Esophagus muscularis mucosa (tissue), 4 donors: ENCODE measurements around the gene IFRD2. TPM values are rescaled to one million over a fixed set of nuclear protein-coding genes. Genes with fewer than 3 reads are reported as not detected.

Experiments used
- DNase-seq: peaks from one replicate; pipeline ENCODE4 v3.0.0-alpha.2; 2017; ENCODE audit errors: extremely low spot score
- H3K27ac ChIP-seq, 4 donors: fragments of 200-600 bp; sonication (generic); replicated peaks in 1 of 4; 1 replicate in 3 of 4; 2 replicates in 1 of 4; pipeline ENCODE4 v1.5.1; 2016 to 2019; ENCODE audit warnings: mild to moderate bottlenecking in 1 of 4
- H3K27me3 ChIP-seq, 4 donors: fragments of 200-600 bp; sonication (generic); one replicate each; pipeline versions ENCODE4 v1.5.1 to v1.6.0; 2016 to 2019
- H3K36me3 ChIP-seq, 4 donors: fragments of 200-600 bp; sonication (generic); one replicate each; pipeline ENCODE4 v1.5.1; 2016 to 2019
- H3K4me1 ChIP-seq, 4 donors: fragments of 200-600 bp; sonication (generic); one replicate each; pipeline ENCODE4 v1.5.1; 2016 to 2019
- H3K4me3 ChIP-seq, 4 donors: fragments of 200-600 bp; sonication (generic); 1 replicate in 2 of 4; 2 replicates in 2 of 4; pipeline ENCODE4 v1.5.1; 2016 to 2019; ENCODE audit warnings: mild to moderate bottlenecking in 4 of 4, moderate library complexity in 1 of 4
- H3K9me3 ChIP-seq, 4 donors: fragments of 200-600 bp; sonication (generic); 1 replicate in 3 of 4; 2 replicates in 1 of 4; pipeline ENCODE4 v1.5.1; 2016 to 2019
- CTCF ChIP-seq, 3 experiments: fragments of 200-600 bp in 2 of 3; fragments of 450-650 bp in 1 of 3; sonication (generic) in 2 of 3; IDR thresholded peaks; one replicate each; pipeline ENCODE4 v1.5.1; 2017 to 2019; ENCODE audit warnings: antibody characterized with exemption in 3 of 3, mild to moderate bottlenecking in 2 of 3, moderate library complexity in 1 of 3
- EP300 ChIP-seq: sonication (generic); formaldehyde crosslinking; IDR thresholded peaks from one replicate; pipeline ENCODE4 v1.6.1; 2017; ENCODE audit warnings: antibody characterized with exemption
- POLR2A ChIP-seq: fragments of 450-650 bp; IDR thresholded peaks from one replicate; pipeline ENCODE4 v1.6.1; 2017; ENCODE audit warnings: antibody characterized with exemption, moderate library complexity, mild to moderate bottlenecking, low read depth
- POLR2AphosphoS5 ChIP-seq, 2 donors: sonication (generic); formaldehyde crosslinking; IDR thresholded peaks; one replicate each; pipeline ENCODE4 v1.6.1; 2017; ENCODE audit warnings: antibody characterized with exemption in 2 of 2
- WGBS: methylation state at CpG from one replicate; pipeline ENCODE4 v1.1.5; 2018; 5-methylcytosine and 5-hydroxymethylcytosine counted together
- intact Hi-C: fragments of 100-400 bp; cut with DNase I; formaldehyde crosslinking; loops from one replicate; pipeline ENCODE4 v1.15.1; 2023
- total RNA-seq, 4 donors: library from RNA; depleted of rRNA; stranded (reverse); fragments of >200 nt; gene quantifications; one replicate each; pipeline versions ENCODE4 v1.1.0 to v1.2.1, GENCODE V29; 2016

Gene IFRD2
- total RNA-seq, 4 donors from 2014 or later = 49.4 to 106 (median 85.8) TPM

DNA sequence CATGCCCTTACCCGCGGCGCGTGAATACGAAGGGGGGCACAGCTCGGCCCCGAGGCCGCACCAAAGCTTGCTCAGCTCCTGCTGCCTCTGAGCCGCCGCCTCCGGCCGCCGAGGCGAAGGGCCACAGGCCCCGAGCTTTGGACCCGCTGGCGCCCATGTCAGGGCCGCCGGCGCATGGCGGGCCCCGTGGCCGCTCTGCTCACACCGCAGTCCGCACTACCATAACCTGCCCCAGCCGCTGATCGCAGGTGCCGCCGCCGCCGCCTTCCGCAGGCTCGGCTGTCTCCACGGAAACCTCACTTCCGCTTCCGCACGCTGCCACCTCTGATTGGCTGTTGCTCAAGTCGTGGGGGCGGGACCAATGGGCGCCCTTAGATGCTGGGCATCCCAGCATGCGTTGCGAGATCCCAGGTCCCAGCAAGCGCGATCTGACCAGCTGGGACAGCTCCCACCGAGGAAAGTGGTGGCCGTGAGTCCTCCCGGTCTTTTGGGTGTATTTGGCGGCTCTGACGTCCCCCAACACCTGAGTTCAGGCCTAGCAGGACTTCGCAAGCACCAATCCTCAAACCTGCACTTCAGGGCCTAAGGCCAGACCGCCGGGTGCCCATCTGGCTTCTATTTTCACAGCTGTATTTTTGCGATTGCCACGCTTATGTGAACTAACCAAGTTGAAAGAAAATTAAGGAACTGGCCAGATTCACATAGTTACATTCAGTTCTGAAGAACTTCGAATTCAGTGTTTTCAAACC, 35.9 kb upstream of the IFRD2 start, which contains the start of gene TUSC2:
TUSC2 (minus strand) TSS at position 281 of the 749 bp plus-strand sequence; CDS start at position 157, 124 bp downstream.
- Histone ChIP-seq H3K4me3 (peak within 1 kb of the TSS; percentile 85 to 100 (median 98)), H3K9me3 (no peaks in the 10 kb centered on the region), H3K27ac (peak within 1 kb of the TSS; percentile 83 to 93 (median 92)), H3K36me3 (peaks cover 34 to 67% (median 56%) of the 10 kb centered on the region in 4 donors), H3K4me1 (peaks cover 48 to 68% (median 62%) of the 10 kb centered on the region in 4 donors), H3K27me3 (no peaks in the 10 kb centered on the region)
- DNase-seq = peak; percentile 99
- 9% methylated on average over 15 of the region's 55 CpGs for WGBS
- TF ChIP-seq POLR2A (peak; percentile 62), EP300 (no peak), CTCF (IDR thresholded peaks at IDR 0.05) (peak in 1 of 3 experiments; percentile 20), POLR2AphosphoS5 (IDR thresholded peaks at IDR 0.05) (peak; percentile 96 to 97)
- intact Hi-C loops = no loop called here

GRCh38 chr3:50327129-50327528, 34.9 kb upstream of the IFRD2 start:
- Histone ChIP-seq H3K4me1 (peaks cover 38 to 68% (median 60%) of the 10 kb centered on the region in 4 donors), H3K27me3 (no peaks in the 10 kb centered on the region), H3K36me3 (peaks cover 34 to 57% (median 52%) of the 10 kb centered on the region in 4 donors), H3K4me3 (peak overlapping the region; percentile 85 to 100 (median 98)), H3K27ac (peak overlapping the region; percentile 83 to 93 (median 92)), H3K9me3 (no peaks in the 10 kb centered on the region)
- WGBS = 66% methylated on average over 4 of the region's 4 CpGs
- TF ChIP-seq POLR2A = no peak
- TF ChIP-seq CTCF (IDR thresholded peaks at IDR 0.05) = no peak
- TF ChIP-seq EP300 = no peak
- TF ChIP-seq POLR2AphosphoS5 (IDR thresholded peaks at IDR 0.05) = no peak
- intact Hi-C loops = no loop called here
- no peak for DNase-seq

GRCh38 chr3:50326182-50326541, 33.9 kb upstream of the IFRD2 start:
- Histone ChIP-seq H3K4me3 (no peak overlapping the region), H3K27ac (peak overlapping the region in 1 of 4 donors; percentile 95), H3K36me3 (peaks cover 25 to 47% (median 42%) of the 10 kb centered on the region in 4 donors), H3K4me1 (peaks cover 33 to 70% (median 65%) of the 10 kb centered on the region in 4 donors), H3K27me3 (no peaks in the 10 kb centered on the region), H3K9me3 (no peaks in the 10 kb centered on the region)
- 88% methylated on average over 8 of the region's 8 CpGs for WGBS
- DNase-seq = no peak
- intact Hi-C loops = no loop called here
- TF ChIP-seq EP300 (no peak), POLR2A (no peak), CTCF (IDR thresholded peaks at IDR 0.05) (no peak), POLR2AphosphoS5 (IDR thresholded peaks at IDR 0.05) (no peak)

DNA sequence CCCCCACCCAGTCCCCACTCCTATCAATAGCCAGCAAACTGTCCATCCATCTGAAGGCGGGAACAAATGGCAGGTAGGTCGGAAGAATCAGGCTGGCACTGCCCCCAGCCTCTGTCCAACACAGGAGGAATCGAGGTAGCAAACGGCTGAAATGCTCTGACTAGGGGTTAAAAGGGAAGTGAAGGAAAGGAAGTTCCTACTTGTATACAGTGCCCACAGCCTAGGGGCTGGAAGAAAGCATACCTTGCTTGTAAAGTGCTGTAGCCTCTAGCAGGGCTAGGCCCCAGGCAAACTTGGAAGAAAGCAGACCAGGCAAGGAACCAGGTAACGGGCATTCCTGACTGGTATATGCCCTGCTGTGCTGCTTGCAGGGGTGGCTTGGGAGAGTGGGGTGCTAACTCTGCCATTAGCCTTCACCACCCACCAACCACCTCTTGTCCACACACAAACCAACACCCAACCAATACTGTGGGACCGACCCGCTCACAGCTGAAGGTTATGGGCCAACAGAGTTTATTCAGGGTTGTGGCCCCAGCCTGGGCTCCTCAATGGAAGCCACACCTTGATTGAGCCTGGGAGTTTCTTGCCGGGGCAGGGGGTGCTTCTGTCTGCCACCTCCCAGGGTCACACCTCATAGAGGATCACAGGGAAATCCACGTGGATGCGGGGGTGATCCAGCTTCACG, 33.4 kb upstream of the IFRD2 start:
- peak overlapping the region in 3 of 4 donors; percentile 93 to 95 (median 93) for H3K27ac ChIP-seq
- TF ChIP-seq POLR2AphosphoS5 (IDR thresholded peaks at IDR 0.05) = no peak
- no peak for TF ChIP-seq CTCF (IDR thresholded peaks at IDR 0.05)
- TF ChIP-seq EP300 = no peak
- TF ChIP-seq POLR2A = no peak
- 85% methylated on average over 11 of the region's 11 CpGs for WGBS
- H3K9me3 ChIP-seq = no peaks in the 10 kb centered on the region
- peaks cover 20 to 42% (median 37%) of the 10 kb centered on the region in 4 donors for H3K36me3 ChIP-seq
- no peaks in the 10 kb centered on the region for H3K27me3 ChIP-seq
- intact Hi-C loops = no loop called here
- no peak overlapping the region for H3K4me3 ChIP-seq
- H3K4me1 ChIP-seq = peaks cover 34 to 71% (median 67%) of the 10 kb centered on the region in 4 donors
- no peak for DNase-seq
